HepG2 (cell line): ENCODE results near the gene PSD4. TPM values are rescaled to one million over a fixed set of nuclear protein-coding genes. Genes with fewer than 3 reads are reported as not detected.

Source experiments
- AGO2 ChIP-seq: fragments of 200-400 bp; formaldehyde crosslinking; optimal IDR thresholded peaks from 2 replicates; pipeline ENCODE3; 2017; ENCODE audit warnings: mild to moderate bottlenecking, low read depth, low read length, moderate library complexity
- ARNTL ChIP-seq: sonication (generic); formaldehyde crosslinking; IDR thresholded peaks from 2 replicates; pipeline ENCODE4 v1.4.0; 2020; ENCODE audit warnings: mild to moderate bottlenecking, missing genetic modification reagents
- CEBPG ChIP-seq: IDR thresholded peaks from 2 replicates; pipeline ENCODE4 v1.6.1; 2016
- DMTF1 ChIP-seq: sonication (generic); formaldehyde crosslinking; IDR thresholded peaks from 2 replicates; pipeline ENCODE4 v1.4.0; 2020; ENCODE audit warnings: mild to moderate bottlenecking, missing genetic modification reagents
- E2F5 ChIP-seq: sonication (generic); formaldehyde crosslinking; conservative IDR thresholded peaks from 2 replicates; pipeline ENCODE4 v1.4.0; 2020; ENCODE audit warnings: missing genetic modification reagents
- FOXP1 ChIP-seq, 2 experiments: fragments of 450-650 bp in 1 of 2; IDR thresholded peaks; 2 replicates each; pipeline ENCODE4 v1.6.1; 2017 to 2018; ENCODE audit warnings: antibody characterized with exemption in 1 of 2
- FUBP1 ChIP-seq: sonication (generic); formaldehyde crosslinking; IDR thresholded peaks from 2 replicates; pipeline ENCODE4 v1.5.1; 2020; ENCODE audit warnings: missing genetic modification reagents, mild to moderate bottlenecking, borderline replicate concordance
- HNRNPL ChIP-seq: fragments of 200-400 bp; formaldehyde crosslinking; IDR thresholded peaks from 2 replicates; pipeline ENCODE4 v1.6.1; 2017; ENCODE audit warnings: mild to moderate bottlenecking, low read depth, low read length
- POLR2G ChIP-seq: fragments of 200-400 bp; formaldehyde crosslinking; IDR thresholded peaks from 2 replicates; pipeline ENCODE4 v1.6.1; 2018; ENCODE audit warnings: mild to moderate bottlenecking, low read depth, low read length, moderate library complexity
- XRCC5 ChIP-seq: fragments of 200-400 bp; formaldehyde crosslinking; optimal IDR thresholded peaks from 2 replicates; pipeline ENCODE3; 2017; ENCODE audit warnings: mild to moderate bottlenecking, low read length
- ZNF235 ChIP-seq: sonication (generic); formaldehyde crosslinking; IDR thresholded peaks from 2 replicates; pipeline ENCODE4 v1.8.1; 2023; ENCODE audit warnings: mild to moderate bottlenecking, missing genetic modification reagents, borderline replicate concordance
- ZNF691 ChIP-seq: sonication (generic); formaldehyde crosslinking; IDR thresholded peaks from 2 replicates; pipeline ENCODE4 v1.4.0; 2020; ENCODE audit warnings: missing genetic modification reagents, low read depth, mild to moderate bottlenecking, borderline replicate concordance
- ZNF720 ChIP-seq: sonication (generic); formaldehyde crosslinking; IDR thresholded peaks from 2 replicates; pipeline ENCODE4 v1.4.0; 2020; ENCODE audit warnings: missing genetic modification reagents
- ZNF891 ChIP-seq: sonication (generic); formaldehyde crosslinking; IDR thresholded peaks from 2 replicates; pipeline ENCODE4 v1.5.0; 2020; ENCODE audit warnings: mild to moderate bottlenecking, missing genetic modification reagents
- ZSCAN20 ChIP-seq: sonication (generic); formaldehyde crosslinking; IDR thresholded peaks from 2 replicates; pipeline ENCODE4 v1.4.0; 2020; ENCODE audit warnings: missing genetic modification reagents, mild to moderate bottlenecking, borderline replicate concordance
- polyA plus RNA-seq, 8 experiments: library from polyadenylated mRNA; depleted of rRNA in 3 of 8; stranded (reverse) in 7 of 8; unstranded in 1 of 8; fragments of >200 nt; fragmentation: Illumina TruSeq in 4 of 8; extraction: Trizol in 4 of 8; gene quantifications; 2 replicates each; pipeline versions ENCODE4 v1.2.1 to v1.2.3, GENCODE V29; 2011 to 2016; ENCODE audit warnings: low read depth in 4 of 8, missing spikeins in 1 of 8, mixed read lengths in 1 of 8; ENCODE audit not compliant: insufficient read depth in 1 of 8
- total RNA-seq, 5 experiments: library from RNA; depleted of rRNA; stranded (reverse); fragments of >200 nt; fragmentation: Illumina TruSeq; extraction: Trizol; gene quantifications; 2 replicates each; pipeline ENCODE4 v1.2.3, GENCODE V29; 2016; ENCODE audit warnings: low read depth in 1 of 5
- TF ChIP-seq, protein P1 (sequence below): sonication (generic); formaldehyde crosslinking; IDR thresholded peaks from 2 replicates; pipeline ENCODE4 v1.4.0; 2020; ENCODE audit warnings: low read depth, missing genetic modification reagents
- TF ChIP-seq, protein P2 (sequence below): sonication (generic); formaldehyde crosslinking; IDR thresholded peaks from 2 replicates; pipeline ENCODE4 v1.8.1; 2023; ENCODE audit warnings: mild to moderate bottlenecking, moderate library complexity, missing genetic modification reagents

The PSD4 gene
- total and polyA plus RNA-seq, 2 of the 13 experiments (the other 11 are each of a cell fraction or from before 2014, with no cell fraction given), result 5.8 to 9.4 TPM

- TF ChIP-seq, protein P1, sequence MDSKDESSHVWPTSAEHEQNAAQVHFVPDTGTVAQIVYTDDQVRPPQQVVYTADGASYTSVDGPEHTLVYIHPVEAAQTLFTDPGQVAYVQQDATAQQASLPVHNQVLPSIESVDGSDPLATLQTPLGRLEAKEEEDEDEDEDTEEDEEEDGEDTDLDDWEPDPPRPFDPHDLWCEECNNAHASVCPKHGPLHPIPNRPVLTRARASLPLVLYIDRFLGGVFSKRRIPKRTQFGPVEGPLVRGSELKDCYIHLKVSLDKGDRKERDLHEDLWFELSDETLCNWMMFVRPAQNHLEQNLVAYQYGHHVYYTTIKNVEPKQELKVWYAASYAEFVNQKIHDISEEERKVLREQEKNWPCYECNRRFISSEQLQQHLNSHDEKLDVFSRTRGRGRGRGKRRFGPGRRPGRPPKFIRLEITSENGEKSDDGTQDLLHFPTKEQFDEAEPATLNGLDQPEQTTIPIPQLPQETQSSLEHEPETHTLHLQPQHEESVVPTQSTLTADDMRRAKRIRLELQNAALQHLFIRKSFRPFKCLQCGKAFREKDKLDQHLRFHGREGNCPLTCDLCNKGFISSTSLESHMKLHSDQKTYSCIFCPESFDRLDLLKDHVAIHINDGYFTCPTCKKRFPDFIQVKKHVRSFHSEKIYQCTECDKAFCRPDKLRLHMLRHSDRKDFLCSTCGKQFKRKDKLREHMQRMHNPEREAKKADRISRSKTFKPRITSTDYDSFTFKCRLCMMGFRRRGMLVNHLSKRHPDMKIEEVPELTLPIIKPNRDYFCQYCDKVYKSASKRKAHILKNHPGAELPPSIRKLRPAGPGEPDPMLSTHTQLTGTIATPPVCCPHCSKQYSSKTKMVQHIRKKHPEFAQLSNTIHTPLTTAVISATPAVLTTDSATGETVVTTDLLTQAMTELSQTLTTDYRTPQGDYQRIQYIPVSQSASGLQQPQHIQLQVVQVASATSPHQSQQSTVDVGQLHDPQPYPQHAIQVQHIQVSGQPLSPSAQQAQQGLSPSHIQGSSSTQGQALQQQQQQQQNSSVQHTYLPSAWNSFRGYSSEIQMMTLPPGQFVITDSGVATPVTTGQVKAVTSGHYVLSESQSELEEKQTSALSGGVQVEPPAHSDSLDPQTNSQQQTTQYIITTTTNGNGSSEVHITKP (CRISPR knock-in tag), result no peak
- no peak for TF ChIP-seq CEBPG
- TF ChIP-seq POLR2G, result peak; percentile 66
- TF ChIP-seq, protein P2, sequence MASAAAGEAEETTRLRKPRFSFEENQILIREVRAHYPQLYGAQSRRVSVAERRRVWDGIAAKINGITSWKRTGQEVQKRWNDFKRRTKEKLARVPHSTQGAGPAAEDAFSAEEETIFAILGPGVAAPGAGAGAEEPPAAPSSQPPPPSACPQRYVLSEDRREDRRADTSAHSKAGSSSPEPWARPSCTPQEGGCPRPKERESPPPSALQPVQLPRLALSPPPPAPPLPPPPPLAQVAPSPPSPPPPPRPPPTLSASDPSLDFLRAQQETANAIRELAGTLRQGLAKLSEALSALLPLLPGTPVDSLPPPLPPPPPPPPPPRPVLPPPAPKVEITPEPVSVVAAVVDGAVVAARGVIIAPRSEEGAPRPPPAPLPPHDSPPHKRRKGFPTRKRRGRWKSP (CRISPR knock-in tag), result no peak
- TF ChIP-seq XRCC5, result no peak
- peak; percentile 63; the same call in 1 of the 2 replicates for TF ChIP-seq ZNF691 (CRISPR knock-in tag)
- no peak for TF ChIP-seq ZNF720 (CRISPR knock-in tag)
- no peak for TF ChIP-seq ZNF891 (CRISPR knock-in tag)
- 0 out of 2 replicates have a peak, but pooled peaks have one; percentile 52 for TF ChIP-seq ARNTL (CRISPR knock-in tag)
- TF ChIP-seq DMTF1 (CRISPR knock-in tag), result no peak
- TF ChIP-seq HNRNPL, result no peak
- TF ChIP-seq FUBP1 (CRISPR knock-in tag), result no peak
- TF ChIP-seq FOXP1 (IDR thresholded peaks at IDR 0.05), result no peak
- TF ChIP-seq FOXP1 (CRISPR knock-in tag; IDR thresholded peaks at IDR 0.05), result no peak
- TF ChIP-seq ZSCAN20 (CRISPR knock-in tag), result no peak
- TF ChIP-seq AGO2, result peak; percentile 26
- no peak for TF ChIP-seq ZNF235 (CRISPR knock-in tag)
- no peak for TF ChIP-seq E2F5 (CRISPR knock-in tag)
These were observed at the start of gene PSD4 (continued) for GRCh38 chr2:113173542-113174375.
